Lung microvascular endothelial cell (primary cell): ENCODE results near the gene NLRC5. TPM values are rescaled to one million over a fixed set of nuclear protein-coding genes. Genes with fewer than 3 reads are reported as not detected.
A peak's percentile ranks its signal among the peaks of the same experiment; 100 is the strongest.
"Not testable (repeated sequence)": the region's sequence is repeated elsewhere in the genome, so short reads cannot be mapped to it uniquely, and the experiment has no call there.

Experiments
- DNase-seq, 2 donors: peaks; one replicate each; pipeline versions ENCODE4 v3.0.0 to v3.0.0-alpha.2; 2010; ENCODE audit warnings: low read depth in 2 of 2
- total RNA-seq: library from RNA; depleted of rRNA; stranded (reverse); fragments of >200 nt; gene quantifications from 2 replicates; pipeline ENCODE4 v1.2.1, GENCODE V29; 2014

Gene NLRC5
- total RNA-seq, 1 donor from 2014 or later = 7.3 TPM

- DNase-seq = no peak
Measured at GRCh38 chr16:56998861-56999260, 9.5 kb downstream of the NLRC5 start.

DNA sequence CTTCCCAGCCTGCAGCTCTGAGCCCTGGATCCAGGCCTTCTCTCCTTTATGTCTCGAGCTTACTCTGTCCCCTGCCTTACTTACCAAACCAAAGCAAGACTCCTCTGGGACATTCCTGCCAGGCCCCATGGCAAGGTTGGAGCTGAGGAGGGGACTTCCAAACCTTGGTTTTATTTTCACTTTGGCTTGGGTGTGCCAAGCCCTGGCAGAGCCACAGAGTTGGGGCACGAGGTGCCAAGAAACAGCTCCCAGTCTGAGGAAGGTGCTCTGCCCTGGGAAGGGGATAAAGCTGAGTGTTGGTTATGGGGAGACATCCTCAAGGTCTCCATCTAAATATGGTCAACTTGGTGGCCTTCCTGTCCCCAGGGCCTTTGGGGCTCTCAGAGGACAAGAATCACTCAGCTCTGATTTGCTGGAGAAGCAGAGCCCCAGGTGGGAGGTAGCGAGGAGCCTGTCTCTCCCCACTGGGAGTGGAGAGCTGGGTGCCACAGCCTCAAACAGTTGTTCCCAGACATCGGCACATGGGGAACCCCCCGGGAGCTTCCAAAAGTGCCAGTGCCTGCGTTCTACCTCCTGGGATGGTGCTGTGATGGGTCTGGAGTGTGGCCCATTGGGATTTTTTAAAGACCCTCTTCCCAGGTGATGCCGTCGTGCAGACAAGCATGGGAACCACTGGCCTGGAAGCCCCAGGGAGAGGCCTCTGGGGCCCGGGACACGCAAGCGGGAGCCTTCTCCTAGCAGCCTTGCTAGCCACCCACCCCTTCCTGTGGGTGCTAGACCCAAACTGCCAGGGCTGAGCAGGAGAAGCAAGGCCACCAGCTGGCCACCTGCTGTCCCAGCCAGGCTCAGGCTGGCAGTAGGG lies 10.3 kb downstream of the NLRC5 start:
- no peak for DNase-seq

GRCh38 chr16:57000271-57001025 lies 11.1 kb downstream of the NLRC5 start:
- peak; percentile 63 to 88 for DNase-seq

DNA sequence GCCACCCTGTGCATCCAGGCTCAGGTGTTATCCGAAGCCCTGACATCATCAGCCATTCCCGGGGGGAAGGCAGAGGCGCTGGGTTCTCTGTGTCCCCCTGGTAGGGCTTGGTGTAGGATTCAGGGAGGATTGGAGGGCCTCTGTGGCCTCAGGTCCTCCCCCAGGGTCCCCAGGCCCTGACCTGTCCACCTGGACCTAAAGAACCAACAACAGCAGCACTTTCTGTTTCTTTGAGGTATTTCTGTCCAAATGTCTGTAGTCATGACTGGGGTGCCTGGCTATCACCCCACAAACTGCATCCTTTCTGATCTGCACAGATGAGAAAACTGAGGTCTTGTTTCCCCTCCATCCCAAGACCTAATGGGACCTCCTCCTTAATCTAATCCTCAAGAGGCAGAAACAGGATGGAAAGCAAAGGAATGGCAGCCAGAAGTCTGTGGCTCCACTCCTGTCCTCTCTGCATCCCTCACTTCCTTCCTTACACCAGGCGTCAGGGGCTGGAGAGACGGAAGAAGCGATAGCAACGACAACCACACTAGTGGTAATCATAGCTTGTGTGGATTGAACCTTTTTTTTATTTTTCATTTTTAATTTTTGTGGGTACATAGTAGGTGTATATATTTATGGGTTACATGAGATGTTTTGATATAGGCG lies 11.8 kb downstream of the NLRC5 start:
- DNase-seq = peak in 1 of 2 donors; percentile 53

DNA sequence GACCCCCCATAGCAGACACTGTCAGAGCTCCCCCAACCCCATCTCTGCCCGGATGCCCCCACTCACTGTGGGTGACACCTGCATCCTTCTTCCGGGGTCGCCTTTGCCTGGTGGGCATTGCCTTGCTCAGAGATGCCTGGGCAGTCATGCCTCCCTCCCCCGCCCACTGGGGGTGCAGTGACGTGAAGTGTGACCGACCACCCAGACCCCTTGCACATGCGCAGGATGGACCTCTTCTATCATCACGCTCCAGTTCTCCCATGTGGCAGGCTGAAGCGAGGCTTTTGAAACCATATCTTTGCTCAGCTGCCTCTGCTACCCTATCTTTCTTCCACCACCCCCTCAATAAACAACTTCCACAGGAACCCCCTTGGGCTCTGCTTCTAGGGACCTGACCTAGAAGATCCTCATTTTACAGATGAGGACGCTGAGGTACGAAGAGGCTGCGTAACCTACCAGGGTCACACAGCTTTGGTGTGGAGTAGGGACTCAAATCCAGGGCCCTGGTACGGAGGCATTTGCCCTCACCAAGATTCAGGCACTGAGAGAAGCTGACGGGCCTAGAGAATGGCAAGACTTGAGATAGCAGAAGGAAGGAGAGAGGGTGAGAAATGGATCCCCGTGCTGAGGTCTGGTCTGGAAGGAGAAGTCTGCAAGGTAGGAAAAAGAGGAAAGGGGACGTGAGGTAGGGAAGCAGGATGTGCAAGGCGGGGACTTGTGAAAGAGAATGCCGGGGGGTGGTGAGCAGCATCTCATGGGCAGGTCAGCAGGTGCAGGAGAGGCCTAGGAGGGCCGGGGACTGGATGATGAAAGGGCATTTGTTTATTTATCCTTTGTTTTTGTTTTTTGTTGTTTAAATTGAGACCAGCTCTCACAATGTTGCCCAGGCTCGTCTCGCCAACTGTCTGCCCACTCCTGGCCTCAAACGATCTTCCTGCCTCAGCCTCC lies 14.4 kb downstream of the NLRC5 start:
- DNase-seq = no peak

GRCh38 chr16:57004387-57005250 lies 15.3 kb downstream of the NLRC5 start:
- DNase-seq = no peak

DNA sequence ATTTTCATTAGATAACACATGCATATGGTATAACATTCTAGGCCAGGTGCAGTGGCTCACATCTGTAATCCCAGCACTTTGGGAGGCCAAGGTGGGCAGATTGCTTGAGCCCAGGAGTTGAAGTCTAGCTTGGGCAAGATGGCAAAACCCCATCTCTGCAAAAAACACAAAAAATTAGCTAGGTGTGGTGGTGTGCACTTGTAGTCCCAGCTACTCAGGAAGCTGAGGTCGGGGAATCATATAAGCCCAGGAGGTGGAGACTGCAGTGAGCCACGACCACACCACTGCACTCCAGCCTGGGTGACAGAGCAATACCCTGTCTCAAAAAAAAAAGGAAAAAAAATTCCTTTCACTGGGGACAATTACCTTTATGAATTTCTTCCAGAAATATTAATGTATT lies 16.2 kb downstream of the NLRC5 start:
- DNase-seq = not testable (repeated sequence)

- DNase-seq = no peak
Measured at GRCh38 chr16:57007050-57007449, 17.7 kb downstream of the NLRC5 start.

DNA sequence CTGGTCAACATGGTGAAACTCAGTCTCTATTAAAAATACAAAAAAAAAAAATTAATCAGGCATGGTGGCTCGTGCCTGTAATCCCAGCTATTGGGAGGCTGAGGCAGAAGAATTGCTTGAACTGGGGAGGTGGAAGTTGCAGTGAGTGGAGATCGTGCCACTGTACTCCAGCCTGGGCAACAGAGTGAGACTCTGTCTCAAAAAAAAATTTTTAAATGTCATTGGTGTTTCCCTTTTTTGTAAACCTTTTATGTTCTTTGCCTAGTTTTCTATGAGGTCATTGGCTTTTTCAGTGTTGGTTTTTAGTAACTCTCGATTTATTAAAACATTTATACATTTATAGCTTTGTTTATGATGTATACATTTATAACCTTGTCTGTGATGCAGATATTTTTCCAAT lies 18.2 kb downstream of the NLRC5 start:
- DNase-seq = no peak

DNA sequence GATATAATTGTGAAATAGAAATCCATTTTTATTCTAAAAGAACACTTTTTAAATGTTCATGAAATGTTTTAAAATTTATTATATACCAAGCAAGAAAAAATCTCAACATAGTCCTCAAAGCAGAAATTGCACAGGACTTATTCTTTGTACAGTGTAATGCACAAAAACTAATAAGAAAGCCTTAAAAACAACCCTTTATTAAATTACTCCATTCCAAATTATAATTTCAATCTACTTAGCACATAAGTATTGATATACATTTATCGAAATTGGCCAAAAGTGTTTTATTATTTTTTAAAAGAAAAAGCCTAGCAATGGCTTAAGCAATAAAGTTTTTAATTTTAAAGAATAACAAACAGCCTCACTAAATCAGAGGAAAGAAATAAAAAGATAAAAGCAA lies 19.1 kb downstream of the NLRC5 start:
- no peak for DNase-seq

GRCh38 chr16:57009643-57010170 lies 20.4 kb downstream of the NLRC5 start:
- no peak for DNase-seq

DNA sequence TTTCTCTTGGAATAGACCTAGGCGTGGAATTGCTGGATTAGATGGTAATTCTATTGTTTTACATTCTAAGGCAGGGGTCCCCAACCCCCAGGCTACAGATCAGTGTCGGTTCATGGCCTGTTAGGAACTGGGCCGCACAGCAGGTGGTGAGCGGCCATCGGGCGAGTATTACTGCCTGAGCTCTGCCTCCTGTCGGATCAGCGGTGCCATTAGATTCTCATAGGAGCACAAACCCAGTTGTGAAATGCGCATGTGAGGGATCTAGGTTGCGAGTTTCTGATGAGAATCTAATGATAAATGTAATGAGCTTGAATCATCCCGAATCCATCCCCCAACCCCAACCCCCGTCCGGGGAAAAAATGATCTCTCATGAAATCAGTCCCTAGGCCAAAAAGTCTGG lies 23.0 kb downstream of the NLRC5 start:
- no peak for DNase-seq

DNA sequence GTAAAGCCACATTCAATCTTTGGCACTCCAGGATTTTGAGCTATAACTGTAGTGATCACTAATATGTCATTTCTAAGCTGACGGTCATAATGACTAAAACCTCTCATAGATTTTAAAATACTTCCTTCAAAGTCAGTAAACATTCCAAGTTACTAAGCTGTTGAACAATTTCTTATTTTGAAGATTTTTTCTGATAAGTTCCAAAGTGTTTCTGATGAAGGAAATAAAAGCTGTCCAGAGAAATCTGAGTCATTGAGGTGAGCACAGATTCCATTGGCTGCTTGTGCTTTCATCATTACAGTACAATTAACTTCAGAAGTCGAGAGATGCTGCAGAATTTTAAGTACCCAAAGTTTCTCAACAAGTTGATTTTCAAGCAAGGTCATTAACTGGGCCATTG lies 23.9 kb downstream of the NLRC5 start:
- peak in 1 of 2 donors; percentile 56 for DNase-seq

DNA sequence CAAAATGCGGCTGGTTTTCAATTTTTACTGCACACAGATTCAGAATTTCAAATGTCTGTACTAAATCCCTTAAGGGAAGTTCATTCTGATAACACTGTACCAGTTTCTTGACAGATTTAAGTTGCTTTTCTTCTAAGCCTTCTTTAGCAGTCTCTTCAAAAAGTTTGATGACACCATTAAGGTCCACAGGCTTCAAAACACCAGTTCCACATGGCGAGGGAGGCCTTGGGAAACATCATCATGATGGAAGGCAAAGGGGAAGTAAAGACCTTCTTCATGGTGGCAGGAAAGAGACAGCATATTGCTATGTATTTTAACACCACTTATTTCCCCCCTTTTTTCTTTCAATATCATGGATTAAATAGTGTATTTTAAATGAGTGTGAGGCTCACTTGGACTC lies 24.5 kb downstream of the NLRC5 start:
- DNase-seq = no peak

- DNase-seq = no peak
Measured at GRCh38 chr16:57016301-57016700, 26.9 kb downstream of the NLRC5 start.

GRCh38 chr16:57016831-57017230 lies 27.5 kb downstream of the NLRC5 start:
- DNase-seq = no peak

DNA sequence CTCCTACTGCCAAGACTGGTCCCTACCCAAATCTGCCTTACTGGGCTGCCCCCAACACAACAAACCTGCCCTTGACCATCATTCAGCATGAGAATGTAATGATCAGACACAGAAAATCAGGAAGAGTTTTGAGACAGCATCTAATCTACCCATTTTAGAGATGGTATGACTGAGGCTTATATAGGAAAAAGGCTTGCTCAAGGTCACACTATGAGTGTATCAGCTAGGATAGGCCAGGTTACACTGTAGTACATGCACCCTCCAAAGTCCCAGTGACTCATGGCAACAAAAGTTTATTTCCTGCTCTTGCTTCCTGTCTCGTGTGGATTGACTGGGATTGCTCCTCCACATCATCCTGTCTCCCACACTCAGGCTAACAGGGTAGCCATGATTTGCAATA lies 27.9 kb downstream of the NLRC5 start:
- DNase-seq = peak; percentile 87 to 94

GRCh38 chr16:57019746-57020145 lies 30.4 kb downstream of the NLRC5 start:
- DNase-seq = peak in 1 of 2 donors; percentile 28

DNA sequence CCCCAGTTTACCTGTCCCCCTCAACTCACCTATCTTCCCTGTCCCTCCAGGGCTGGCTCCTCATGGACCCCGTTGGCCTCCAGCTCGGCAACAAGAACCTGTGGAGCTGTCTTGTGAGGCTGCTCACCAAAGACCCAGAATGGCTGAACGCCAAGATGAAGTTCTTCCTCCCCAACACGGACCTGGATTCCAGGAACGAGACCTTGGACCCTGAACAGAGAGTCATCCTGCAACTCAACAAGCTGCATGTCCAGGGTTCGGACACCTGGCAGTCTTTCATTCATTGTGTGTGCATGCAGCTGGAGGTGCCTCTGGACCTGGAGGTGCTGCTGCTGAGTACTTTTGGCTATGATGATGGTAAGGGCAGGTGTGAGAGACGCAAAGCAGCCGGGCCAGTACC lies 31.3 kb downstream of the NLRC5 start:
- no peak for DNase-seq

GRCh38 chr16:57021757-57022156 lies 32.4 kb downstream of the NLRC5 start:
- DNase-seq = no peak
